Stimulated activated CD8-positive, alpha-beta memory T cell treated with anti-CD3 and anti-CD28 coated beads, Interleukin-12 subunit alpha, Interleukin-12 subunit beta, amount 100 ng/mL, for 24 hours (primary cell): ENCODE results near the gene RAB2B.
A peak's percentile ranks its signal among the peaks of the same experiment; 100 is the strongest.

Experiments
- DNase-seq: peaks from one replicate; pipeline ENCODE4 v3.0.0-alpha.2; 2020; ENCODE audit errors: extremely low read depth

Gene RAB2B

DNA sequence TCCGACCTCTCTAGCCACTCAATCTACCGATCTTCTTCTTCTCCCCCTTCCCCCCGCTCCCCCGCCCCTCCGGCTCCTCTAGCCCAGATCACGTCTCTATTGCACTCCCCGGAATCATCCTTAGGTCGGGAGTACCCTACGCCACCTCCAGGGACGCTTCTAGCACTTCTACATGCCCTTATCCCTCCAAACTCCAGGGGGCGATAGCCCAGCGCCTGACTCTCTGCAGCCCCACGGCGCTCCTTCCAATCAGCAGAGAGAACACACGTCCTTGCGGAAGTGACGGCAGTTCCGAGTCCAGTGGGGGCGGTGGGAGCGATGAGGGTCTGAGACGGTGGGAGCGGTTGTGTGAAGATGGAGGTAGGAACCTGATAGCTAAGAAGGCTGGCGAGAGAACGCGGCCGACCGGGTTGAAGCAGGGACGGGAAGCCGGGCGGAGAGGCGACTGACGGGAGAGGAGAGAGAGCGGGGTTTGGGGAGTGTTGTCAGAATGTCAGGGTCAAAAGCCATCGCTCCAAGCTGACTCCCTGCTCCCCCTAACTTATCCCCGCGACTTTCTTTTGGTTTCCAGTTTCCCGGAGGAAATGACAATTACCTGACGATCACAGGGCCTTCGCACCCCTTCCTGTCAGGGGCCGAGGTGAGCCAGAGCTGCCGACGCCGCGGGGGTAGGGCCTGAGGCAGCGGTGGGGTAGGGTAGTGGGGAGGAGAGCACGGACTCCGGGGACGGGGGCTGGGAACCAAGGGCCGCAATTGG is at the start of gene RAB2B, which contains the start of gene TOX4:
Gene RAB2B (minus strand): TSS at position 35 of the 757 bp plus-strand sequence. CDS start 87 bp downstream, outside the sequence.
Gene TOX4 (plus strand): TSS at position 271 of the 757 bp plus-strand sequence. CDS start 84 bp downstream, at position 355.
- DNase-seq: peak; percentile 86

DNA sequence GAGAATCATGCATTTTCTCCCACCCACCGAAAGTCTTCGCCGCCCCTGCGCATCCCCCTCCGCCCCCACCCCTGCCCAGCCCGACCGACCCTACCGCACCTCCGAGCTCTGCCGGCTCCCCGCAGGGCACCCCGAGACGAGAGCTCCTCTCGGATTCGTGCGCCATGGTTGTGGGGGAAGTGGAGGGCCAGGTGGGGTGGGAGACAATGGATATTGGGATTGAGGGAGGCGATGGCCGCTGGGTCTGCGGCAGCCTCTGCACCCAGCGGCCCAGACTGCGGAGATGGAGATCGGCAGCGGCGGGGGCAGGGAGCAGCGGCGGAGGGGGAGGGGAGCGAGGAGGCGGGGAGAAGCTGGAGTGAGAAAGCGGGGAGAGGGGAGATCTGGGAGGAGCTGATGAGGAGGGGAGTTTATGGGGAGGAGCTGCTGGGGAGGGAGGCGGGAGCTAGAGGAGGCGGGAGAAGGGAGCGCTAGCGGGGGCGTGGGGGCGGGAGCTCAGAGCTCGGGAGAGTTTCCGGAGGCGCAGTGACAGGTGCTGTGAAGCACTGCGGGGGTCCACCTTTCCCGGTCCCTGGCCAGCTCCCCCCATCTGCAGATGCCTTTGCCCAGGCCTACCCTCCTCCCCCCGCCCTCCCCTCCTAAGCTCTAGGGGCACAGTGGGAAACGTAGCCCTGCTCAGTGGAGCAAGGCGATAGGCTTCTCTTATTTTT is 49.4 kb upstream of the RAB2B start, which contains the start of gene SALL2:
Gene SALL2 (minus strand): TSS at position 385 of the 710 bp plus-strand sequence. CDS start 219 bp downstream, at position 166.
- DNase-seq: peak; percentile 45

DNA sequence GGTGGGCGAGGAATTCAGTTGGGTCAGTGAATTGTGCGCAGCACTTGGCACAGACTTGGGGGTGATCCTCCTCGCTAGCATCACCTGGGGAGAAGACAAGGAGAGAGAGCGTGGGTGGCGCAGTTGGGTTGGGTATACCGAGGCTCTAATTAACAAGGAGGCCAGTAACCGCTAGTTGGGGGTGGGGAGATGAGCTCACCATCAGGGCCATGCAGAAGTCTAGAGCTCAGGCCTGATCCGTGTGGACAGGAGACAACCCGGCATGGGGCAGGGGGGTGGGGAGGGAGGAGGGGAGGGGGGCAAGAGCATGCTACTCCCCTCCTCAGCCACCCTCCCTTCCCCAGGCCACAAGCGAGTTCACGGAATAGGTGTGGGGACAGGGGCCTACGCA is 48.8 kb upstream of the RAB2B start:
- DNase-seq: no peak

DNA sequence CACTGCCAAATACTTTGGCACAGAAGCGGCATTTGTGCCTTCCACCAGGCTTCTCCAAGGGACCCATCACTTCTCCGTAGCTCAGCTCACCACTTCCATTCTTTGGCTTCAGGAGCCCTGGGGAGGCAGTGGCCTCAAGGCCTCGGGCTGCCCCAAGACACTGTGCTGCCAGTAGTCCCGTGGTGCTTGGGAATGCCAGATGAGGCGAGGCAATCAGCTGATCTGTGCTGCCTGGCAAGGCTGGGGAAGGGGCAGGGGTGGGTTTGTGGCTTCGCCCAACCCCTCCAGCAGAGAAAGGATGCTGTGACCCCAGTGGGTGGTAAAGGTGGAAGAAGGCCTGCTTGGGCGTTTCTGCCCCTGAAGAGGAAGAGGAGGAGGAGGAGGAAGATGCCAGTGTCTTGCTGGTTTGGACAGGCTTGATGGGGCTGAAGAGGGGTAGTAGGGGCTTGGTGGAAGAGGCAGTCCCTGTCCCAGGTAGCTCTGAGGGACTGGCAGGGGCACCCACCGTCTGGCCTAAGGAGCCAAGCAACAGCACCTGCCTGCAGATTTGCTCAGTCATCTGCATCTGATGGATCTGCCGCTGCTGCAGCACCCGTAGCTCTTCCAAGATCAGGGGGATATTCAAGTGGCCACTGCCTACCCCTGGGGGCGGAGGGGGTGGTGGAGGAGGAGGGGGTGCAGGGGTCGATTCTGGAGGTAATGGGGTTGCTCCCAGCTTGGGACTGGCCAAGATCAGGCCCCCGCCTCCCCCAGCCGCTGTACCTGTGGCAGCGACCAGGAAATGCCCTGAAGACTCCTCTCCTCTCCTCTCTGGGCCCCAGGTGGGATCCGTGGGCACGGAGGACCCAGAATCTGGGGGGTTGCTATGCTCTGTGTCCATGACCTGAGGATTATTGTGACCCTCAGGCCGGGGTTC is 48.1 kb upstream of the RAB2B start:
- no peak for DNase-seq

DNA sequence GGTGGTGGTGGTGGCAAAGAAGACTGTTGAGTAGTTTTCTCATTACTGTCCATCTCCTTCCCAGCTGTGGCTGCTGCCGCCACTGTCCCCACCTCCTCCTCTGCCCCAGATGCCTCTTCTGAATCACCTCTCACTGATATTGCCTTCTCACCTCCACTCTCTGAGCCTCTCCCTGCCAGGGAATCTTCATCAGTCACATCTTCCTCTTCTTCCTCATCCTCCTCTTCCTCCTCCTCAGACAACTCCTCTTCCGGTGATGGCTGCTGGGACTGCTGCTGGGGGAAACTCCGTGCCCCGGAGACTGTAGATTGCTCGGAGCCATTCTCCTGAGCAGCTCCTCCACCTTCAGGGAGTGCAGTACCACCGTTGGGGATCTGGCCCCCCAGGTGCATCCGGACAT is 46.4 kb upstream of the RAB2B start:
- no peak for DNase-seq

DNA sequence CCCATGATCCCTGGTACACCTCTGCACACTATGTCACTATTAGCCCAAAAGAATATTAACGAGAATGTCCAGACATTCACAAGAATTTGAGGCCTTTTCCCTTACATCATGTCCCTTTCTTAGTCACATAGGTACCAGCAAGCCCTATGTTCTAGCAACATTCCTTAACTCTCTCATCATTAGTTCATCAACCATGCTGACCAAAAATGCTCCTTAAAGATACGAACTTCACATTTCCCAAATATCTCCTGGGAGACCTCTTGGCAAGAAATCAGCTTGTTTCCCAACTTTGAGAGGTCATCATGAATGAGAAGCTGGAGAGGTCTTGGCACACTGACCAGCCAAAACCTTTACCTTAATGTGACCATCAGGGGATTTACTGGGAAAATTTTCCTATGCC is 44.7 kb upstream of the RAB2B start:
- no peak for DNase-seq

DNA sequence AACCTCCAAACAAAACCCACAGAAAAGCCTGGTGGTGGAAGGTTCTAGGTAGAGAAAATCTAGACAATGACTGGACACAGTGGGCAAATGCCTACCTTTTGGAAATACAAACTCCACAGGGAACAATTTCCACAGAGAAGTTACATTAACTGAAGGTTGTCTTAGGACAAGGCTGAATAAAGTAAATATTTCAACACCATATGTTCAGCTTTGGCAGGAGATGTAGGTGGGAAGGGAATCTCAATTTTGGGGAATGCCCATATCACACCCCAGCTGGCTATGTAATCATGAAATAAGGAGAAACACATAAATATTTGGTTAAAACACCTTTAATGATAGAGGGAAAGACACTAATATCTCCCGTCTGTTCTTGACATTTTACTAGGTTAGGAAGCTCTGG is 44.0 kb upstream of the RAB2B start:
- DNase-seq: no peak

DNA sequence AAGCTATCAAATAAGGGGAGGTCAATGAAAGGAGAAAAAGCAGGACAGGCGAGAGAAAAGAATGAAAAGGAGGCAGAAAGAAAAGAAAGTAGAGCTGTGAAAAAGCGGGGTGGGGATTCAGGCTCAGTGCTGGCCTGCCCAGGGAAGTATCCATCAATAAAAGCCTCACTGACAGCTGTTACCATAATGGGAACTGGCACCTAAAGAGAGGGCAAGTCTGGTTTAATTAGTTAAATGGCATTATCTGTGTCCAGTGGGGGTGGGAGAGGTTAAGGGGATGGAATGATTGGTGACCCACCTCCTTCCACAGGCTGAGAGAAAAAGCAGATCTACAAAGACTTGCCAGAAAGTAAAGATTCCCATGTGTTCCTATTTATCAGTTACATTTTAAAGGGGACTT is 42.0 kb upstream of the RAB2B start:
- no peak for DNase-seq

DNA sequence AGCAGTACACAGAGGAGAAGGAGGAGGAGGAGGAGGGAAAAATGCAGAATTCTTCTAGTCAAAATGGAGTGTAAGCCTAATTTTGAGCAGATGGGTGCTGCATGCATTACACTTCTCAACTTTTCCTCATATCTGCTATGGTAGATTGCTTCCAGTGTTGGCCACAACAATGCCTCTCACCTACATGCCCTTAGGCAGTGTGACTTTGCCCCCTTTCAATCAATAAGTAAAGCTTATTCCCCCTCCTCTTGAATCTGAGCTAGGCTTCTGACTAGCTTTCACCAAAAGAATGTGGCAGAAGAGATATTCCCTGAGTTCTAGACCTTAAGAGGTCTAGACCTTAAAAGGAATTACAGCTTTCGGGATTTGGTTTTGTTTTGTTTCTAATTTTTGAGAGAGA is 37.6 kb upstream of the RAB2B start:
- DNase-seq: no peak

DNA sequence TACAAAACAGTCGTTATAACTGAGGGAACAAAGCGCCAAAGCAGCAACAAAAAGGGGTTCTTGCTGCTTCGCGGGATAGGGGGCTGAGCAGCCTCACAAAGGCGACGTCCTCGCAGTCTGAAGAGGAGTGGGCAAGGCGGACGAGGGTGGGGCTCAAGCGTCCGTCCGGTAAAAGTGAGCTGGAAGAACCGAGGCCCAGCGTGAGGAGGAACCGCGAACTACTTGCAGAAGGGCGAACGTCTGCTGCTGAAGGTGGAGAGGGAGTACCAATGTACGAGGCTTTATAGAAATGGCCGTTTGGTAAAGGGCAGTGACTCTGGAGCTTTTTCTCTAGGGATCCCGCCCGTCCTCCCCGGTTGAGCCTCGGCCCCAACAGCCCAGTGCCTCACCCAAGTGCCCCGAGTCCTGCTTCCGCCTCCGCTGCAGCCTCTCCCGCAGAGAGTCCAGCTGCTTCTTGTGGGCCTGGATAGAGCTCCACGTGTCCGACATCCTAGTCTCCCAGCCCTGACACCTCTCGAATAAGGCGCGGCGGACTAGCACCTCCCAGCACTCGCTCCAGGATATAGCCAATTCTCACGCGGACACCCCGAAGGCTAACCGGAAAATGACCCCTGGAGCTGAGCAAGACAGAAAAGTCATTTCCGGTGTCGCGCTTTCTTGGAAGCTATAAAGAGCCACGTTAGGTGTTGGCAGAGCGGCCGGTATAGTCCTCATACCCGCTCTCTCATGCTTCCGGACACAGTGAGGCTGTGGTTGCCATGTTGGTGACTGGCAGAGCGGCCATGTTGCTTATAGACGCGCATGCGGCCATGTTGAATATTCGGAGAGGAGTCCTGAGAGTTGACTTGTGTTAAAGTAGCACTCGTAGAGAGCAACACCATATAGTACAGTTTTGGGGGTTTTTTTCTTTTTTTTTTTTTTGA is 34.2 kb upstream of the RAB2B start, which contains the start of gene METTL3:
Gene METTL3 (minus strand): TSS at position 606 of the 923 bp plus-strand sequence. CDS start 117 bp downstream, at position 489.
- peak; percentile 80 for DNase-seq

DNA sequence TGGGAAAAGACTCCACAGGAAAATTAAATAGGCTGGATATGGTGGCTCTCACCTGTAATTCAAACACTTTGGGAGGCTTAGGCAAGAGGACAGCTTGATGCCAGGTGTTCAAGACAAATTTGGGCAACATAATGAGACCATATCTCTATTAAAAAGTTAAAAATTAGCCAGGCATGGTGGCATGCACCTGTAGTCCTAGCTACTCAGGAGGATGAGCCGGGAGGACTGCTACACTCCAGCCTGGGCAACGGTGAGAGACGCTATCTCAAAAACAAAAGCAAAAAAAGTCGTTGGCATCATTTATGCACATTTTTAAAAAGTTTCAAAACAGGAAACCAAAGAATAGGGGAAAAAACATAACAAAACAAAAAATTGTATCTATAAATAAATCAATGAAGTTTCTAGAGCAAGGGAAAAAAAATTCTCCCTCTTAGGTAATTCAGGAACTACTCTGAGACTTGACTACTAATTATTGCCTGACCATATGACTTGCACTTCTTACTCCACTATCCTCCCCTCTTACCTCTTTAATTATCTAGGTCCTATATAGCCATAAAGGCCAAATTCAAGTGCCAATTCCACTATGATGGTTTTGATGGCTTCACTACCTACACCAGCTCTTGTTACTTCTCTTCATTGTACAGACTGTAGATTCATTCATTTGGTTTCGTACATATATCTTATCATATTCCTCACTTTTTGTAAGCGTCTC is 32.8 kb upstream of the RAB2B start:
- DNase-seq: no peak

DNA sequence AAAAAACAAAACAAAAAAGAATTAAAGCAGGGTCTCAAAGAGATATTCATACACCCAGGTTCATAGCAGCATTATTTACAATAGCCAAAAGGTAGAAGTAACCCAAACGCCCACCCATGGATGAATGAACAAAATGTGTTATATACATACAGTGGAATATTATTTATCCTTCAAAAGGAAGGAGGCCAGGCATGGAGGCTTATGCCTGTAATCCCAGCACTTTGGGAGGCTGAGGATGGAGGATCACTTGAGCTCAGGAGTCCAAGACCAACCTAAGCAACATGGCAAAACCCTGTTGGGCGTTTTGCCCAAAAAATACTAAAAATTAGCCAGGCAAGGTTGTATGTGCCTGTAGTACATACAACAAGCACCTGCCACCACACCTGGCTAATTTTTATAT is 29.8 kb upstream of the RAB2B start:
- DNase-seq: no peak

DNA sequence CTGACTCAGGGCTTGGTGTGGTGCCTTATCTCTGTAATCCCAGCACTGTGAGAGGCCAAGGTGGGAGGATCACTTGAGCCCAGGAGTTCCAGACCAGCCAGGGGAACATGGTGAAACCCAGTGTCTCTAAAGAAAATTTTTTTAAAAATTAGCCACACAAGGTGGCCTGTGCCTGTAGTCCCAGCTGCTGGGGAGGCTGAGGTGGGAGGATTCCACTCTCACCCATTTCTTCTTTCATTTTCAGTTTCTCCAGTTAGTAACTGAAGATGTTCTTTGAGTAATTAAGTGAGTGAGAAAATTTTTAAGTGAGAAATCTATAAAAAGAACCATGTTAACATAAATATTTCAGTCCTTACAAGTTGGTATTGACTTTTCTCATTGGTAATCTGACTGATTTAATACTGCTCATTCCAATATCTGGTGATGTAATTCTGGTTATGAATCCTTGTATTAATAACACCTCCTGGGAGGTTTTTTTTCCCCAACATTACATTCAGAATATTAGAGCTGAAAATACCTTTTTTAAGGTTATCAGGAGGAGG is 28.3 kb upstream of the RAB2B start:
- no peak for DNase-seq

DNA sequence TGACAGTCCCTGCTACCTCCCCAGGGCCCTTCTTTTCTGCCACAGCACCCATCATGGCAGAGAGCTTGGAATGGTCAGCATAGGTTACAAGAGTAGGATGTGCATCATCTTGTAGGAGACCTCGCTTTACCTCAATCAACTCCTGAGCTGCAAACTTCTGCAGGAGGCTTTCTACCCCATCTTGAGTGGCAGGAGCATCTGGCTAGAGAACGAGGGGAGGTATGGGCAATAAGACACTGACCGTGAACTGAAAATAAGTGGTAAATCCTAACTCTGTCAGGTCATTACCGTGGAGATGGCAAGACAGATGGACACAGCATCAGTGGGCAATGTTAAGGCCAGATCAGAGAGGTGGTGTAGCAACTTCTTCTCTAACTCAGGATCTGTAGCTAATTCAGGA is 26.6 kb upstream of the RAB2B start:
- DNase-seq: no peak

DNA sequence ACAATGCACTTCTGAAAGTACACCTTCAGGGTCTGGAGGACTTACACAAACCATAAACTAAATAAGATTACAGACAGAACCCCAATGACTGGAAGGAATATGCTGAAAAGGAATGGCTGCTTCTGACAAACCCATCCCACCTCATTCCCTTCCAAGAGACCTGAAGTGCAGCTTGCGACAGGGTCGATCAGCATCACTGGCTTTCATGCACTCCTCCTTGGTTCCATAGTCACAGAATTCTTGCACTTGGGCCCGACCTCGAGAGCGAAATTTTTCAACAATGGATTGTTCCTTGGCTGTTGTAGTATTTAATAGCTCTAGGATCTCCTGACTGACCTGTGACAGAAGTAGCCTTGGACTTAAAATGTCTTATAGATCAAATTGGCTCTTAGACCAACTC is 24.8 kb upstream of the RAB2B start:
- no peak for DNase-seq

DNA sequence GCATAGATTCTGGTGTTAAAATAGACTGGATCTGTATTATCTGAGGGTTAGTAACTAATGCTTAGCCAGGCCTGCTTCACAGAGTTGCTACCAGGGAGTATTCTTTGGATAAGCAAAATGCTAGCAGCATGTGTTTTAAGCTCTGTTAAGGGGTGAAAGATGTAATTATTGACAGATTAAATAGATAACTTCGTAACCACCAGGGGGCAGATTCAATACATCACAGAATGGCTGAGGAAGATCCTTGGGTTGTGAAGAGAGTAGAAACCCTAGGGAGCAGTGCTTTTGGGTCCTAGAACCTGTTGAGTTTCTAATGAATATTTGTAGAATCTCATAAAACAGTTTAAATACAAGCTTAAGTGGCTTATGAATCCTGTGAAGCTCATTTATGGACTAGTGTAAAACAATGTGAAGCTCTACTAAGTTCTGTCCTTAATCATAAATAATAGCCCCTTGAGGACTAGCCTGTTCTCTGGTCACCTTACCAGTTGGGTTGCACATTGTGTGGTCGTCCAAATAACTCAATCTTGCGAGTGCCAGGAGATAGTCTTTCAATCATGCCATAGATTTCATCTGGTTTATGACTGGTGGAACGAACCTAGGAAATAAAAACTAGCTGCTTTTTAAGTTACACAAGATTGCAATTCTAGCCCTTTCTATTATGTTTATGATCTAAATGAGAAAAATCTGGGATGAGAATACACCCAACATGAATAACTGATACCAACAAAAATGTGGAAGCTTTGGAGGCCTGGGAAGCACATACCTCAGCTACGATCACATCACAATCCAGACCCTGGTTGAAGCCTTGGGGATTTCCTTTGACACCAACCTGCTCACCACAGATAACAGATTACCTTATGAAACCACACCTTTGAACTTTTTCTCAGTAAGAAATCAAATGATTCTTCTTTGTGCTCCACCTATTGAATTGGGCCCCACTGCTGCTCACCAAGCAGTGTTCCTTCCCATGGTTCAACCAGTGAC is 22.1 kb upstream of the RAB2B start:
- DNase-seq: no peak

DNA sequence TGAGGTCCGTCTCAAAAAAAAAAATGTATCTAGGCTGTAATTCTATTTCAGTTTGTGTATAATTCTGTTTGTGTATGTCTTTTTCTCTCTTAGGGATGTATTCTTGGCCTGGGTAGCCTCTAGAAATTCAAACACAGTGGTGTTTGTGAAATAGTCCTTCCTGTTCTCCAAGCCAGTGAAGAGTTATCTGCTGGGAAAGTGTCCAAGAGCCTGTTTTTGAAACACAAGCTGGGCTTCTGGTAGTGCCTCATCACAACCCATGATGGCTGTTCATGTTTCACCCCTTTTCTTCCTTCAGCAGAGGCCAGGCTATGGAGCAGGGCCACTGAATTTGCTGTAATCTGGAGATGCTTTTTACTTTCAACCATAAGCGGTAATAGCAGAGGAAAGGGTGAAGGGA is 19.7 kb upstream of the RAB2B start:
- no peak for DNase-seq

DNA sequence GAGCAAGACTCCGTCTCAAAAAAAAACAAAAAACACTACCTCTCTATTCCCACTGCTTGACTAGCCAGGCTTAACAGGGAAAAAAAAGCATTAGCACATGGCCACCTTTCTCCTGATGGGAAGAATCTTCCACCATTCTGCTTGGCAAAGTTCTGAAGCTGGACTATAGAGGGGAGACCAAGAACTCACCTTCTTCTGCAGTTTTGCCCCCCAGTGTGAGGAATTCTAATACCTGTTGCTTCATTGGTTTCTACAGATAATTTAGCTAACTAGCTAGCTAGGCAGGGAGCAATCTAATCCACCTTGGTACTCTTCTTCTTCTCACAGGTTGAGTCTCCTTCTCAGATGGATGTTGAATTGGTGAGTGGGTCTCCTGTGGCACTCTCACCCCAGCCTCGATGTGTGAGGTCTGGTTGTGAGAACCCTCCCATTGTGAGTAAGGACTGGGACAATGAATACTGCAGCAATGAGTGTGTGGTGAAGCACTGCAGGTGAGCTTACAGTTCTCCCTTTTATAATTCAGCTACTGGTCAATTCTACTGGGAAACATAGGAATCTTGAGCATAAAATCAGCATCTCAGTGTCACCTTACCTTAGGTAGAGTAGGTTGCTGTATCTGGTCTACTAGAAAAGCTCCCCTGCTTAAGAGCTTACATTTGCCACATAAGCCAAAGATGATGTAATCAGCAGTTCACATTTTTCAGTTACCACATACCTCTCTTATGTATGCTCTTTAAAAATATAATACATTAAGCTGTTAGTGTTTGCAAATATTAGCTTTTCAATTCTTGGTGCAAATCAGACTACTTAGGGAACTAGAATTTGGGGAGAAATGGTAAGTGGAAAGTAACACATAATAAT is 18.4 kb upstream of the RAB2B start:
- no peak for DNase-seq
